A549 (cell line): ENCODE results near the gene SLCO3A1. TPM values are rescaled to one million over a fixed set of nuclear protein-coding genes. Genes with fewer than 3 reads are reported as not detected.

Experiments used
- ATAC-seq, 2 experiments: fragments of 200-7000 bp in 1 of 2; fragments of >200 bp in 1 of 2; cut with Nextera tagmentation in 1 of 2; cut with Tn5 transposase in 1 of 2; 3 replicates each; pipeline versions ENCODE4 v1.8.0 to v1.9.1; 2018 to 2020; ENCODE audit warnings: mild to moderate bottlenecking in 1 of 2, moderate library complexity in 1 of 2
- CTCF ChIA-PET: fragments of 300-600 bp; sonication (Branson Sonifier 250); formaldehyde crosslinking; extraction: SDS; loops from one replicate; lab custom pipeline; 2021; ENCODE audit warnings: antibody characterized with exemption, inconsistent platforms; lab: Yijun Ruan, JAX
- POLR2A ChIA-PET: fragments of 350-600 bp; formaldehyde crosslinking; extraction: SDS; loops from one replicate; lab custom pipeline; 2021; ENCODE audit warnings: antibody characterized with exemption, inconsistent platforms; lab: Yijun Ruan, JAX
- DNase-seq, 2 experiments: peaks; one replicate each; pipeline versions ENCODE4 v3.0.0 to v3.0.0-alpha.2; 2011 to 2016; ENCODE audit warnings: low read depth in 1 of 2, low spot score in 1 of 2
- FAIRE-seq: peaks from 2 replicates; lab custom pipeline; 2011; peaks lifted over from hg19 to GRCh38; lab: Jason Lieb, UNC
- H3K27ac ChIP-seq, 2 experiments: fragments of >200 bp; sonication (Bioruptor Twin); formaldehyde crosslinking; 3 replicates each; pipeline ENCODE4 v1.5.1; 2016 to 2017
- H3K4me1 ChIP-seq: fragments of >200 bp; sonication (Bioruptor Twin); formaldehyde crosslinking; 3 replicates; pipeline ENCODE4 v1.6.1; 2016
- H3K4me2 ChIP-seq: fragments of >200 bp; sonication (Bioruptor Twin); formaldehyde crosslinking; 3 replicates; pipeline ENCODE4 v1.6.1; 2016
- H3K4me3 ChIP-seq: fragments of >200 bp; sonication (Bioruptor Twin); formaldehyde crosslinking; 3 replicates; pipeline ENCODE4 v1.5.1; 2016
- H3K9me3 ChIP-seq: fragments of >200 bp; sonication (Bioruptor Twin); formaldehyde crosslinking; 3 replicates; pipeline ENCODE4 v1.6.1; 2016
- CHD4 ChIP-seq: fragments of 200-600 bp; sonication (generic); IDR thresholded peaks from 2 replicates; pipeline ENCODE4 v1.6.1; 2016; ENCODE audit warnings: antibody characterized with exemption, mild to moderate bottlenecking, borderline replicate concordance
- CTCF ChIP-seq: fragments of >200 bp; sonication (Bioruptor Twin); formaldehyde crosslinking; IDR thresholded peaks from 3 replicates; pipeline ENCODE4 v1.5.1; 2016
- EHMT2 ChIP-seq: fragments of 200-600 bp; sonication (generic); IDR thresholded peaks from 2 replicates; pipeline ENCODE4 v1.6.1; 2016; ENCODE audit warnings: antibody characterized with exemption, low read depth, mild to moderate bottlenecking, moderate library complexity
- ELK1 ChIP-seq: fragments of 150-350 bp; IDR thresholded peaks from 2 replicates; pipeline ENCODE4 v1.6.1; 2014; ENCODE audit warnings: low read depth, mild to moderate bottlenecking, low read length
- EP300 ChIP-seq, 2 experiments: fragments of >200 bp; sonication (Bioruptor Twin); formaldehyde crosslinking; IDR thresholded peaks; 2 replicates in 1 of 2; 3 replicates in 1 of 2; pipeline ENCODE4 v1.6.1; 2016 to 2017
- FOSL2 ChIP-seq, 2 experiments: fragments of 450-650 bp in 1 of 2; fragments of >200 bp in 1 of 2; sonication (Bioruptor Twin) in 1 of 2; formaldehyde crosslinking; IDR thresholded peaks; 2 replicates each; pipeline versions ENCODE4 v1.5.0 to v1.6.1; 2016 to 2020; ENCODE audit warnings: mild to moderate bottlenecking in 1 of 2, moderate library complexity in 1 of 2
- GATA3 ChIP-seq: IDR thresholded peaks from 2 replicates; pipeline ENCODE4 v1.6.1; 2012; ENCODE audit warnings: borderline replicate concordance
- HDAC2 ChIP-seq: fragments of 200-600 bp; sonication (generic); IDR thresholded peaks from 2 replicates; pipeline ENCODE4 v1.6.1; 2016
- HES2 ChIP-seq: fragments of >200 bp; sonication (Bioruptor Twin); formaldehyde crosslinking; IDR thresholded peaks from 2 replicates; pipeline ENCODE4 v1.6.1; 2016
- HMGXB4 ChIP-seq: fragments of 250-450 bp; sonication (Bioruptor Pico); IDR thresholded peaks from 2 replicates; pipeline ENCODE4 v1.5.0; 2021; ENCODE audit warnings: mild to moderate bottlenecking, moderate library complexity, borderline replicate concordance
- JUN ChIP-seq, 2 experiments: fragments of >200 bp; sonication (Bioruptor Twin); formaldehyde crosslinking; IDR thresholded peaks; 2 replicates in 1 of 2; 3 replicates in 1 of 2; pipeline ENCODE4 v1.6.1; 2016 to 2017
- JUNB ChIP-seq: fragments of >200 bp; sonication (Bioruptor Twin); formaldehyde crosslinking; IDR thresholded peaks from 2 replicates; pipeline ENCODE4 v1.6.1; 2016
- MAX ChIP-seq: IDR thresholded peaks from 2 replicates; pipeline ENCODE4 v1.6.1; 2012
- NPAS2 ChIP-seq: fragments of 250-450 bp; sonication (Bioruptor Pico); IDR thresholded peaks from 2 replicates; pipeline ENCODE4 v1.8.0; 2022; ENCODE audit warnings: mild to moderate bottlenecking, moderate library complexity, borderline replicate concordance
- NR3C1 ChIP-seq: fragments of >200 bp; sonication (Bioruptor Twin); formaldehyde crosslinking; IDR thresholded peaks from 3 replicates; pipeline ENCODE4 v1.6.1; 2017
- PBX3 ChIP-seq: IDR thresholded peaks from 2 replicates; pipeline ENCODE4 v1.6.1; 2012
- POLR2AphosphoS2 ChIP-seq: conservative IDR thresholded peaks from 2 replicates; pipeline ENCODE4 v1.6.1; 2012; ENCODE audit warnings: low read length, improper control_type of control experiment, inconsistent platforms
- RAD21 ChIP-seq, 2 experiments: fragments of >200 bp in 1 of 2; sonication (Bioruptor Twin) in 1 of 2; formaldehyde crosslinking in 1 of 2; IDR thresholded peaks in 1 of 2; conservative IDR thresholded peaks in 1 of 2; 2 replicates in 1 of 2; 3 replicates in 1 of 2; pipeline ENCODE4 v1.6.1; 2012 to 2018; ENCODE audit warnings: inconsistent platforms in 1 of 2
- RFX5 ChIP-seq: fragments of 450-650 bp; IDR thresholded peaks from 2 replicates; pipeline ENCODE4 v1.7.1; 2014; ENCODE audit warnings: antibody characterized with exemption, mild to moderate bottlenecking, moderate library complexity
- RNF2 ChIP-seq: fragments of 200-600 bp; sonication (generic); IDR thresholded peaks from 2 replicates; pipeline ENCODE4 v1.6.1; 2016; ENCODE audit warnings: low read depth, mild to moderate bottlenecking, antibody characterized with exemption, moderate library complexity, borderline replicate concordance
- SMC3 ChIP-seq: fragments of >200 bp; sonication (Bioruptor Twin); formaldehyde crosslinking; IDR thresholded peaks from 3 replicates; pipeline ENCODE4 v1.6.1; 2018; ENCODE audit warnings: inconsistent platforms
- TP53 ChIP-seq: fragments of 250-450 bp; sonication (Bioruptor Pico); IDR thresholded peaks from 2 replicates; pipeline ENCODE4 v1.5.0; 2021; ENCODE audit warnings: mild to moderate bottlenecking, moderate library complexity
- USF2 ChIP-seq: fragments of 450-650 bp; IDR thresholded peaks from 2 replicates; pipeline ENCODE4 v1.6.1; 2014; ENCODE audit warnings: antibody characterized with exemption
- ZC3H11A ChIP-seq: fragments of 450-650 bp; IDR thresholded peaks from 2 replicates; pipeline ENCODE4 v1.6.1; 2014; ENCODE audit warnings: antibody characterized with exemption, mild to moderate bottlenecking
- ZFP36 ChIP-seq: fragments of 450-650 bp; IDR thresholded peaks from 2 replicates; pipeline ENCODE4 v1.6.1; 2014; ENCODE audit warnings: borderline replicate concordance; ENCODE audit not compliant: partially characterized antibody
- ZNF302 ChIP-seq: fragments of 250-450 bp; sonication (Bioruptor Pico); IDR thresholded peaks from 2 replicates; pipeline ENCODE4 v1.9.0; 2021; ENCODE audit warnings: inconsistent platforms, mild to moderate bottlenecking, moderate library complexity
- WGBS: methylation state at CpG from one replicate; pipeline ENCODE4 v1.1.6; 2017; ENCODE audit errors: missing lambda C conversion rate; 5-methylcytosine and 5-hydroxymethylcytosine counted together
- polyA plus RNA-seq, 4 experiments: library from polyadenylated mRNA; depleted of rRNA in 3 of 4; stranded (reverse); fragments of >200 nt; fragmentation: RNase III in 1 of 4; extraction: RNeasy Plus Mini Kit Qiagen cat#74134 plus additional on column Dnase treatment in 1 of 4; gene quantifications; 2 replicates in 3 of 4; 3 replicates in 1 of 4; pipeline ENCODE4 v1.2.3, GENCODE V29; 2011 to 2017

SLCO3A1 gene
- polyA plus RNA-seq, 2 of the 4 experiments (the other 2 are of a cell fraction) = 16.8 to 17.0 TPM

GRCh38 chr15:92158426-92158825 lies 304.9 kb downstream of the SLCO3A1 start:
- peak; percentile 68 for FAIRE-seq
- Histone ChIP-seq H3K4me3 (no peak overlapping the region), H3K27ac (no peak overlapping the region), H3K4me1 (peaks cover 12% of the 10 kb centered on the region), H3K9me3 (no peaks in the 10 kb centered on the region), H3K4me2 (peak overlapping the region; percentile 29)
- ATAC-seq = peak; percentile 86 to 88
- TF ChIP-seq MAX (no peak), FOSL2 (IDR thresholded peaks at IDR 0.05) (peak; percentile 74), FOSL2 (CRISPR knock-in tag; IDR thresholded peaks at IDR 0.05) (peak; percentile 91)
- CTCF ChIA-PET = interaction anchor here (1.1 kb wide), 1 partner anchor 15 kb away, joined by 3 read pairs; no protein-coding TSS in a partner anchor
- POLR2A ChIA-PET = no interaction called here
- WGBS = 46% methylated on average over 6 of the region's 6 CpGs
- peak; percentile 59 to 66 for DNase-seq

GRCh38 chr15:92159481-92159880 lies 306.0 kb downstream of the SLCO3A1 start:
- ATAC-seq = no peak
- no peak overlapping the region for H3K4me2 ChIP-seq
- FAIRE-seq = no peak
- peaks cover 12% of the 10 kb centered on the region for H3K4me1 ChIP-seq
- WGBS = 84% methylated on average over 2 of the region's 2 CpGs
- no peak overlapping the region for H3K4me3 ChIP-seq
- TF ChIP-seq FOSL2 (IDR thresholded peaks at IDR 0.05) = no peak
- no peak for TF ChIP-seq FOSL2 (CRISPR knock-in tag; IDR thresholded peaks at IDR 0.05)
- TF ChIP-seq HMGXB4 (CRISPR knock-in tag) = no peak
- TF ChIP-seq JUNB = no peak
- no peak for TF ChIP-seq HES2
- TF ChIP-seq CHD4 = no peak
- no peak for TF ChIP-seq ZFP36
- no peak for TF ChIP-seq TP53 (CRISPR knock-in tag)
- TF ChIP-seq NR3C1 = no peak
- no peak for TF ChIP-seq RNF2
- no peak for TF ChIP-seq EP300 (IDR thresholded peaks at IDR 0.05)
- TF ChIP-seq POLR2AphosphoS2 = no peak
- no peak for TF ChIP-seq ZC3H11A
- no peak for TF ChIP-seq EHMT2
- no peak for TF ChIP-seq ZNF302 (CRISPR knock-in tag)
- no peak for TF ChIP-seq NPAS2 (CRISPR knock-in tag)
- TF ChIP-seq RAD21 (conservative IDR thresholded peaks at IDR 0.05 in 1 of 2, IDR thresholded peaks at IDR 0.05 in 1 of 2) = no peak
- no peaks in the 10 kb centered on the region for H3K9me3 ChIP-seq
- no peak for DNase-seq
- ChIA-PET CTCF (interaction anchor here (1.4 kb wide), 1 partner anchor 20 kb away, joined by 5 read pairs; no protein-coding TSS in a partner anchor), POLR2A (no interaction called here)
- H3K27ac ChIP-seq = no peak overlapping the region

GRCh38 chr15:92159906-92160841 lies 306.7 kb downstream of the SLCO3A1 start:
- ChIA-PET CTCF (interaction anchor here (1.4 kb wide), 1 partner anchor 19 kb away, joined by 5 read pairs; no protein-coding TSS in a partner anchor), POLR2A (no interaction called here)
- Histone ChIP-seq H3K4me2 (no peak overlapping the region), H3K4me1 (peaks cover 12% of the 10 kb centered on the region), H3K27ac (no peak overlapping the region), H3K4me3 (no peak overlapping the region), H3K9me3 (no peaks in the 10 kb centered on the region)
- WGBS = 79% methylated on average over 15 of the region's 15 CpGs
- DNase-seq = no peak
- FAIRE-seq = no peak
- ATAC-seq = no peak
- TF ChIP-seq GATA3 (no peak), SMC3 (no peak), HDAC2 (no peak), RFX5 (no peak), ELK1 (no peak), PBX3 (no peak), USF2 (no peak), CTCF (no peak), JUN (IDR thresholded peaks at IDR 0.05) (no peak)
